Measurements from ENCODE around the gene METTL23.

- TF ChIP-seq CTCF (IDR thresholded peaks at IDR 0.05) (peak; percentile 69 to 83 (median 80)), POLR2A (IDR thresholded peaks at IDR 0.05) (no peak)
These were observed at the start of gene METTL23 for GRCh38 chr17:76726776-76727718.

Data from Peyer's patch (tissue), 4 donors.